Activated T-cell treated with anti-CD3 and anti-CD28 coated beads, Interleukin-2, amount 50 U/mL, for 48 hours (primary cell): ENCODE results near the gene LDLRAD4.
"Not testable (repeated sequence)": the region's sequence is repeated elsewhere in the genome, so short reads cannot be mapped to it uniquely, and the experiment has no call there.

Experiments used
- DNase-seq, 2 experiments: peaks; one replicate each; pipeline ENCODE4 v3.0.0-alpha.2; 2020

The LDLRAD4 gene

GRCh38 chr18:13252686-13253410 is 34.3 kb downstream of the LDLRAD4 start:
- DNase-seq: no peak

DNA sequence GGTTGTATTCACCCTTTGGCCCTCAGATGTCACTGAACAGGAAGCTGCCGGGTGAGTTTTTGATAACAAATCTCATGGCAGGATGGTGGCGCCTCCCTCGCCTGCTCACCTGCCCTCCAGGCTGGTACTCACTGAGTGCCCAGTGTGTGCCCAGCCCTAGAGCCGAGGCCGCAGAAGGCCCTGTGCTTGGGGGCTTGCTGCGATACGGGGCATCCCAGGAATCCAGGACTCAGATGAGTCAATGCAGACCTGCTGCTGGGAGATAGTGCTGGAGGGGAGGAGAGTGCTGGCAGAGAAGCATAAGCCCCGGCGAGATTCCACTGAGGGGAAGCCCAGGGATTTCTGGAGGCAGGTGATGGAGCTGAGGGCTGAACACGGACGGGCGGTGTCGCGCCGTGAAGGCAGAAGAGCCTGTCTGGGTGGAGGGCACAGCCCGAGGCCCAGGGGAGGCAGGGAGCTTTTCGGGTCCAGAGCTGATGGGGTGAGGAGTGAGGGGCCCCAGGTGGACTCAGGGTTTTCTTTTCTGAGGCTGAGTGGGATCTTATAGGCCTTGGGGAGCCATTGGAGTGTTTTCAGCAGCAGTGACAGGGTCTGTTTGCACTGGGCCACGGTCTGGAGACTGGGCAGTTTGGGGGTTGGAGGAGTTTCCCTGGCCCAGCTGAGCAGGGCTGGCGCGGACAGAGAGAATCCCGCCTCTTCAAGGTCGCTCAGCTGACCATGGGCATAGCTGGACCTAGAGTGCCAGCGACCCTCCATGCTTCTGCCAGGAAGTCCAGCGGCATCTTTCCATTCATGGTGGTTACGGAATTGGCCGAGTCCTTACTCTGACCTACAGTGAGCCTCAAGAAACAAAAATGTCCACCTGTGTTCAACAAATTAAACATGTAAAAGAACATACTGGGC is 35.5 kb downstream of the LDLRAD4 start:
- no peak for DNase-seq

DNA sequence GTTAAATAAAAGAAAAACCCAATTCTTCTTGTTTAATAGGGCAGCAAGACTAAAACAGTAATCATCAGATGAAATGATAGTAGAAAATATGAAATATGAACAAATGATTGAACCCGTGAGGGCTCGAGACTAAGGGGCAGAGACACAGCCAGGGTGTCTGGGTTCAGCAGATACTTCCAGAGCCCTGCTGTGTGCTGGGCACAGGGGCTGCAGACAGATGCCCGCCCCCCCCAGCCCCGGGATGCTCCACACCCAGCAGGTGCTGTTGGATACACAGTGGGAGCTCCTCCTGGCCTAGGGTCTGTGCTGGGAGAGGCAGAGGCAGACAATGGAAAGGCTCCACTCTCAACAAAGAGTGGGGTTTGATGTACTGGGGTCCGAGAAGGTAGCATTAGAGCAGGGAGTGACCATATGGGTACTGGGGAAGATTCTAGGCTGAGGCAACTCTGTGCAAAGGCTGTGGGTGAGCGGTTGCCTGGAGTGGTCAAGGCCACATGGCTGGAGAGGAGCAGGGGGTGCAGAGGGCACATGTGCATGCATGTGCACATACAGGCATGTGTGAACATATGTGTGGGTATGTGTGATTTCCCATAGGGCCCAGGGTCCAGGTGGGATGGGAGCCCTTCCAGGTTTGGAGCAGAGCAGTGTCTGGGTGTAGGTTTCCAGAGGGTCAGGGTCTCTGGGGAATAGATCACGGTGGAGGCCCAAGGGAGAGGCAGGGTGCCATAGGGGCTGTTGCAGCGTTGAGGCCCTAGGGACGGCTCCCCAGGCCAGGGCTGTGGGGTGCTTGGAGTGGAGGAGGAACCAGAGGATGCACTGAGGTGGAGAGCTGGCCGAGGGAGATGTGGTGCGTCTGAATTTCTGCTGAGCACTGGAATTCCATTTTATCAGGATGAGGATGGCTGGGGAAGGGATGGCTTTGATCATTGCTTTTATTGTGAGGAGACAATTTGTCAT is 36.7 kb downstream of the LDLRAD4 start:
- DNase-seq: no peak

DNA sequence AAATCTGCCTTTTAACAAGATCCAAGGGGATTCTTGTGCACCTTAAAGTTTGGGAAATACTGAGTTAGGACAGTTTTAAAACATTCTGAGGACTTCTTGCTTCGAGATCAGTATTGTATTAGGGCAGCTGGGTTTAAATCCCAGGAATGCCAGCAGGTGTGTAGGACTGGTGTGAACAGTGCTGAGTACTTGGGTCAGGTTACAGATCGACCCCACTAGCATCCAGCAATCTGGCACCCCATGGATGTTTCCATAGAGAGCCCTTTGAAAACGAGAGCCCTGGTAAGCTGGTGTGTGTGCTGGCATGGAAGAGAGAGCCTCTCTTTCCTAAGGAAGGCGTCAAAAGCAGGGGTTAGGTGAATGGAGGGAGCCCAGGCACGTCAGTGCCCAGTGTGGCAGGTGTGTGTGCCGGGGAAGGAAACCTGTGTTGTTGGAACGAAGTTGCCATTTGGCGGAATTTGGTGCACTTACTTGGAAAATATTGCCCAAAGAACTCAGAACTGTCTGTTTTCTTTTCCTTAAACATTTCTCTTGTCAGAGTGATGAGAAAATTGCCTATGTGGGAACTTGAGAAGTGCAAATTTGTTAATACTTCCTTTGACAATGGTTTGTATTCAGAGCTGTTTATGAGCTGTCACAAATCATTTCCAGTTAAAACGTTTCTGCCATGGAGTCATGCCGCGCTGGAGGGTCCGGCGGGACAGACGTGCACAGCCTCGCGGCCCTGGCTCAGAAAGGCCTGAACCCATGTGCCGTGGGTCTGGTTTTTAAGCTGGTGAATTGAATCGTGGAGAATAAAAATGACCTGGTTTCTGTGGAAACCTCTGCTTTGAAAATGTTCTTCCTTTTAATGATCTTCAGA is 38.1 kb downstream of the LDLRAD4 start:
- no peak for DNase-seq

GRCh38 chr18:13257361-13257980 is 38.9 kb downstream of the LDLRAD4 start:
- DNase-seq: no peak

DNA sequence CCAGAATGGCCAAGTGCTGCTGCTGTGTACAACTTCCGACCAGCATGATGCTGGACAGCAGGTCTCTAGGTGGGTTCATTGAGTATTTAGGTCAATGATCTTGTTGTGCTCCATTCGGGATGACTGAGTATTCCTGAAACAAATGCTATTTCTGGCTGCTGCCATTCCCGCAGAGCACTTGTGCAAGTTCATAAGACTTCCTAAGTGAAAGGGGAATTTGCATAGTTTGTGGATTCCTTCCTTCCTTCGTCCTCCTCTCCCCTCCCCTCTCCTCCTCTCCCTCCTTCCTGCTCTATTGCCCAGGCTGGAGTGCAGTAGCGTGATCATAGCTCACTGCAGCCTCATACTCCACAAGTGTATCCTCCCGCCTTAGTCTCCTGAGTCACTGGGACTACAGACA is 40.4 kb downstream of the LDLRAD4 start:
- DNase-seq: no peak

DNA sequence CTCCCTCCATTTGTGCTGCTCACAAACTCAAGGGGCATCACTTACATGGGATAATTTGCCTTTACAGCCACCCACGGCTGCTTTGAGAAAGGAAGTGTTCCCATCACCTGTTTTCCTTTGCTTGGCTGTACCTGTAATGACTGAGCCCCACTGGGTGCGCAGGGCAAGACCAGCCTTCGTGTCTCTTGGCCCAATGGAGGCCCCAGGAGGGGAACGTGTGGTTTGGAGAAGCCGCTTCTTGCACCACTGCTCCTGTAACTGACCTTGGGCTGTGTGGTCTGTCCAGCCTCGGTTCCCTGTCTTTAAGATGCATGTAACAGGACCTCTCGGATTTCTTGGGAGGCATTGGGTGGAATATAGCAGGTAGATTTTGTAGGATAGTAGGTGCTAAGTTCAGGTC is 41.1 kb downstream of the LDLRAD4 start:
- DNase-seq: peak in 1 of 2 experiments; percentile 10

- DNase-seq: no peak
Measured at GRCh38 chr18:13260197-13260934, 41.8 kb downstream of the LDLRAD4 start.

GRCh38 chr18:13260935-13261640 is 42.5 kb downstream of the LDLRAD4 start:
- no peak for DNase-seq

DNA sequence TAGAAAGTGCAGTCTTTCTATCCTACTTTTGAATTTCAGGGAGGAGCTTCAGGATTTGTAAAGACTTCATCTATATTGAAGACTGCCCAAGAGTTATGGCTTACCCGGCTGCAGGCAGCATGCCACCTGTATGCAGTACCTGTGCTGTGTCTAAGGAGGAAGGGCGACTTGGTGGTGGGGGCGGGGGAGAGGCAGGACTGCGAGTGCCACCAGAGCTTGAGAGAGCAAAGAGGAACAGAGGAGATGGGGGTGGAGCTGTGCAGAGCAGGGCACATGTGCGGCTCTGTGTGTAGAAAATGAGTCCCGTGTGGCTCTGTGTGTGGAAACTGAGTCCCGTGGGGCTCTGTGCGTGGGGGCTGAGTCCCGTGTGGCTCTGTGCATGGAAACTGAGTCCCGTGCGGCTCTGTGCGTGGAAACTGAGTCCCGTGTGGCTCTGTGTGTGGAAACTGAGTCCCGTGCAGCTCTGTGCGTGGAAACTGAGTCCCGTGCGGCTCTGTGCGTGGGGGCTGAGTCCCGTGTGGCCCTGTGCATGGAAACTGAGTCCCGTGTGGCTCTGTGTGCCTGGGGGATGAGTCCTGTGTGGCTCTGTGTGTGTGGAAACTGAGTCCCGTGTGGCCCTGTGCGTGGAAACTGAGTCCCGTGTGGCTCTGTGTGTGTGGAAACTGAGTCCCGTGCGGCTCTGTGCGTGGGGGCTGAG is 43.2 kb downstream of the LDLRAD4 start:
- peak in 1 of 2 experiments; percentile 35 for DNase-seq

GRCh38 chr18:13262358-13262680 is 43.8 kb downstream of the LDLRAD4 start:
- not testable (repeated sequence) for DNase-seq

DNA sequence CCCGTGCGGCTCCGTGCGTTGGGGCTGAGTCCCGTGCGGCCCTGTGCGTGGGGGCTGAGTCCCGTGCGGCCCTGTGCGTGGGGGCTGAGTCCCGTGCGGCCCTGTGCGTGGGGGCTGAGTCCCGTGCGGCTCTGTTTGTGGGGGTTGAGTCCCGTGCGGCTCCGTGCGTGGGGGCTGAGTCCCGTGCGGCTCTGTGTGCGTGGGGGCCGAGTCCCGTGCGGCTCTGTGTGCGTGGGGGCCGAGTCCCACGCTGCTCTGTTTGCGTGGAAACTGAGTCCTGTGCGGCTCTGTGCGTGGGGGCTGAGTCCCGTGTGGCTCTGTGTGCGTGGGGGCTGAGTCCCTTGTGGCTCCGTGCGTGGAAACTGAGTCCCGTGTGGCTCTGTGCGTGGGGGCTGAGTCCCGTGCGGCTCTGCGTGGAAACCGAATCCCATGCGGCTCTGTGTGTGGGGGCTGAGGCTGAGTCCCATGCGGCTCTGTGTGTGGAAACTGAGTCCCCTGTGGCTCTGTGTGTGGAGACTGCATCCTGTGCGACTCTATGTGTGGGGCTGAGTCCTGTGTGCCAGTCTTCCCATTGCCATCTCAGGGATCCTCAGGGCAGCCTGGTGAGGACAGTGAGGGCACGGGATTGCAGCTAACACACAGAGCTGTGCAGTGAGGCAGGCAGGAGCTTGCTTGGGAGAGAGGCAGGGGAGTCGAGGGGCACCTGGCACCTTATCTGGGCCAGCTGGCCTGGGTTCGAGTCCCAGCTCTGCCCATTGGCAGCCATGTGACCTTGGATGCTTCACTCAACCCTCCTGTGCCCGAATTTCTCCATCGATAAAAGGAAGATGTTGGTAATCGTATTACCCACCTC is 44.5 kb downstream of the LDLRAD4 start:
- DNase-seq: peak; percentile 11 to 17

GRCh38 chr18:13264091-13265007 is 45.8 kb downstream of the LDLRAD4 start:
- peak; percentile 15 for DNase-seq

DNA sequence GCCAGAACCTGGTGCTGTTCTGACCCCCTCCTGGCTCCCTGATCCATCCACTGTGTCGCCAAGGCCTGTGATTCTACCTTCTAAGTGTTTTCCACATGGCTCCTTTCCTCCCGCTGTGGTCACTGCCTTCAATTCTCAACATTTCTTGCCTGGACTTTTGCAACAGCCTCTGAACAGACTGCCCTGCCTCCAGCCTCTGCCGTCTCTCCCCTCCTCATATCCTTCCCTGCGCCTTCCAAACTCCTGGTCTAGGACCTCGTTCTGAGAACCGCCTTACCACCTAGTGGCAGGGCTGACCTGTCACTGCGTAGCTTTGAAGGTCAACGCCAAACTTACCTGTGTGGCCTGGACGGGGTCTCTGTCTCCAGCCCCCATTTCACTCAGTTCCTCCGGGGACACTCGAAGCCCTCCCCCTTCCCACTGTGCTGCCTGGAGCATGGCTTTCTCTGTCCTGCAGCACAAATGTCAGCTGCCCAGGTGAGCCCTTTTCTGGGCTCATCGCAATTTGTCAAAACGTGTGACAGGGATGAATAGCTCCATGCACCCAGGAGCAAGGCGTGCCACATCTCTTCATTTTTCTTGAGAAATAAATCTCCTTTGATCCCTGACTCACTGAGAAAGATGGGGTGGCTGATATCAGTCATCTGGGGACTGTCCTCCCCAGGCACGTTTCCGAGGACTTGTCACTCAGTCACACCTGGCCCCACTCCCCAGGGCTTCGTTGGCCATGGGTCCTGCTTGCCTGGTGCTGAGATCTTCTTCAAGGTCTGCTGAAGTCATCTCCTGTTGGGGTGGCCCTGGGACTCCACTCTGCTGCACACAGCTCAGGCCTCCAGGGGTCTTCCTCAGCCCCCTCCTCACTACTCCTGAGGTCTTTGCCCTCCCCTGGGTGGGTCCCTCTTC is 46.7 kb downstream of the LDLRAD4 start:
- DNase-seq: peak; percentile 80 to 85

GRCh38 chr18:13265911-13266217 is 47.3 kb downstream of the LDLRAD4 start:
- peak in 1 of 2 experiments; percentile 64 for DNase-seq
